GM23338 (cell line): ENCODE results near the gene LYZL1.

Experiments used
- CREB1 ChIP-seq: fragments of 250-450 bp; sonication (Bioruptor Pico); IDR thresholded peaks from 2 replicates; pipeline ENCODE4 v1.5.0; 2020; ENCODE audit warnings: low read depth, mild to moderate bottlenecking, moderate library complexity
- CTCF ChIP-seq, 2 experiments: fragments of 200-600 bp in 1 of 2; sonication (generic) in 1 of 2; conservative IDR thresholded peaks; 2 replicates each; pipeline versions ENCODE4 v1.5.1 to v1.6.1; 2016 to 2017; ENCODE audit warnings: antibody characterized with exemption in 2 of 2, low read depth in 2 of 2, mild to moderate bottlenecking in 2 of 2, moderate library complexity in 1 of 2
- ETS1 ChIP-seq: IDR thresholded peaks from 2 replicates; pipeline ENCODE4 v1.6.1; 2016; ENCODE audit warnings: antibody characterized with exemption
- EZH2 ChIP-seq: fragments of 200-600 bp; sonication (generic); IDR thresholded peaks from one replicate; pipeline ENCODE4 v1.8.0; 2017; ENCODE audit warnings: antibody characterized with exemption, mild to moderate bottlenecking, low read depth; ENCODE audit not compliant: unreplicated experiment
- EZH2phosphoT487 ChIP-seq: fragments of 200-600 bp; sonication (generic); IDR thresholded peaks from one replicate; pipeline ENCODE4 v1.8.1; 2018; ENCODE audit warnings: antibody characterized with exemption; ENCODE audit not compliant: unreplicated experiment
- JUNB ChIP-seq: IDR thresholded peaks from one replicate; pipeline ENCODE4 v1.6.1; 2016; ENCODE audit warnings: antibody characterized with exemption; ENCODE audit not compliant: unreplicated experiment
- POLR2AphosphoS5 ChIP-seq: IDR thresholded peaks from 2 replicates; pipeline ENCODE4 v1.6.1; 2016; ENCODE audit warnings: antibody characterized with exemption, low read depth
- REST ChIP-seq: IDR thresholded peaks from one replicate; pipeline ENCODE4 v1.6.1; 2018; ENCODE audit warnings: antibody characterized with exemption; ENCODE audit not compliant: unreplicated experiment
- ZNF114 ChIP-seq: fragments of 250-450 bp; sonication (Bioruptor Pico); IDR thresholded peaks from 2 replicates; pipeline ENCODE4 v1.5.0; 2020; ENCODE audit warnings: mild to moderate bottlenecking, moderate library complexity
- ZNF331 ChIP-seq: fragments of 250-450 bp; sonication (Bioruptor Pico); IDR thresholded peaks from 2 replicates; pipeline ENCODE4 v1.5.0; 2020; ENCODE audit warnings: low read depth, mild to moderate bottlenecking, moderate library complexity
- ZNF462 ChIP-seq: fragments of 250-450 bp; sonication (Bioruptor Pico); IDR thresholded peaks from 2 replicates; pipeline ENCODE4 v1.5.0; 2020; ENCODE audit warnings: mild to moderate bottlenecking, moderate library complexity

- TF ChIP-seq JUNB, result no peak
- no peak for TF ChIP-seq REST
- TF ChIP-seq CTCF (conservative IDR thresholded peaks at IDR 0.05; ENCODE audit: low read depth in 2 of 2), result no peak
- no peak for TF ChIP-seq EZH2
- no peak for TF ChIP-seq EZH2phosphoT487
- TF ChIP-seq ETS1, result no peak
- TF ChIP-seq POLR2AphosphoS5, result no peak
- TF ChIP-seq CREB1 (CRISPR knock-in tag), result no peak
- no peak for TF ChIP-seq ZNF462 (CRISPR knock-in tag)
- TF ChIP-seq ZNF331 (CRISPR knock-in tag), result no peak
- TF ChIP-seq ZNF114 (CRISPR knock-in tag), result no peak
These were observed 12.5 kb upstream of the LYZL1 start for GRCh38 chr10:29276251-29276850.
